Astrocyte (in vitro differentiated cells and primary cell): ENCODE measurements around the gene CCK. TPM values are rescaled to one million over a fixed set of nuclear protein-coding genes. Genes with fewer than 3 reads are reported as not detected.

Source experiments
- DNase-seq: peaks from one replicate; pipeline ENCODE4 v3.0.0-alpha.2; 2010; ENCODE audit warnings: low read depth
- FAIRE-seq: peaks from 2 replicates; lab custom pipeline; 2011; peaks lifted over from hg19 to GRCh38; lab: Jason Lieb, UNC
- H2AFZ ChIP-seq: 2 replicates; pipeline ENCODE4 v1.6.0; 2012; ENCODE audit warnings: low read depth, low read length, inconsistent platforms
- H3K27ac ChIP-seq: 2 replicates; pipeline ENCODE4 v1.5.1; 2011; ENCODE audit warnings: low read depth, low read length, inconsistent platforms
- H3K27me3 ChIP-seq: 2 replicates; pipeline ENCODE4 v1.6.0; 2011; ENCODE audit warnings: low read length, inconsistent platforms; ENCODE audit not compliant: insufficient read depth
- H3K36me3 ChIP-seq: 2 replicates; pipeline ENCODE4 v1.5.1; 2011; ENCODE audit warnings: low read length, inconsistent platforms; ENCODE audit not compliant: insufficient read depth
- H3K4me1 ChIP-seq: 2 replicates; pipeline ENCODE4 v1.5.1; 2011; ENCODE audit warnings: low read length, inconsistent platforms; ENCODE audit not compliant: insufficient read depth
- H3K4me2 ChIP-seq: 2 replicates; pipeline ENCODE4 v1.6.0; 2012; ENCODE audit warnings: low read length, inconsistent platforms
- H3K4me3 ChIP-seq: 2 replicates; pipeline ENCODE4 v1.5.1; 2011; ENCODE audit warnings: low read depth, mild to moderate bottlenecking, low read length, inconsistent platforms; ENCODE audit not compliant: insufficient read depth
- H3K79me2 ChIP-seq: 2 replicates; pipeline ENCODE4 v1.6.0; 2012; ENCODE audit warnings: mild to moderate bottlenecking, low read length, inconsistent platforms; ENCODE audit not compliant: insufficient read depth
- H3K9ac ChIP-seq: 2 replicates; pipeline ENCODE4 v1.6.0; 2012; ENCODE audit warnings: mild to moderate bottlenecking, low read length, inconsistent platforms
- H3K9me3 ChIP-seq: 2 replicates; pipeline ENCODE4 v1.5.1; 2012; ENCODE audit warnings: low read depth, mild to moderate bottlenecking, low read length, inconsistent platforms; ENCODE audit not compliant: insufficient read depth
- H4K20me1 ChIP-seq: 2 replicates; pipeline ENCODE4 v1.6.0; 2012; ENCODE audit warnings: low read length, inconsistent platforms; ENCODE audit not compliant: insufficient read depth
- H3K27ac Mint-ChIP-seq: one replicate; pipeline ENCODE4 v1.8.0; 2021; ENCODE audit warnings: mild to moderate bottlenecking, mixed read lengths; ENCODE audit not compliant: unreplicated experiment
- H3K27me3 Mint-ChIP-seq: one replicate; pipeline ENCODE4 v1.8.0; 2021; ENCODE audit warnings: low read depth, mixed read lengths; ENCODE audit not compliant: unreplicated experiment
- H3K36me3 Mint-ChIP-seq: one replicate; pipeline ENCODE4 v1.8.0; 2021; ENCODE audit warnings: low read depth, mixed read lengths; ENCODE audit not compliant: unreplicated experiment
- H3K4me1 Mint-ChIP-seq: one replicate; pipeline ENCODE4 v1.8.0; 2021; ENCODE audit warnings: low read depth, mixed read lengths; ENCODE audit not compliant: unreplicated experiment
- H3K4me3 Mint-ChIP-seq: one replicate; pipeline ENCODE4 v1.8.0; 2021; ENCODE audit warnings: mild to moderate bottlenecking, moderate library complexity, mixed read lengths; ENCODE audit not compliant: unreplicated experiment
- H3K9me3 Mint-ChIP-seq: one replicate; pipeline ENCODE4 v1.8.0; 2021; ENCODE audit warnings: mild to moderate bottlenecking, mixed read lengths; ENCODE audit not compliant: unreplicated experiment
- EZH2 ChIP-seq: IDR thresholded peaks from 2 replicates; pipeline ENCODE4 v1.6.1; 2012; ENCODE audit warnings: mild to moderate bottlenecking, low read length, inconsistent platforms; ENCODE audit not compliant: insufficient read depth
- total RNA-seq: library from RNA; stranded (reverse); gene quantifications from 2 replicates; pipeline ENCODE4 v1.2.1, GENCODE V29; 2021
- TF ChIP-seq, protein P1 (sequence below): IDR thresholded peaks from 2 replicates; pipeline ENCODE4 v1.5.1; 2011; ENCODE audit warnings: low read depth, mild to moderate bottlenecking, inconsistent platforms, low read length, moderate library complexity; ENCODE audit not compliant: insufficient read depth

Gene CCK
- total RNA-seq, 1 donor from 2014 or later: not detected

- FAIRE-seq (no peak), DNase-seq (peak; percentile 22)
- no peak overlapping the region for H3K9ac ChIP-seq
- peaks cover 18% of the 10 kb centered on the region for H3K36me3 Mint-ChIP-seq
- H3K27ac ChIP-seq: no peak overlapping the region
- no peaks in the 10 kb centered on the region for H3K9me3 Mint-ChIP-seq
- H3K27me3 Mint-ChIP-seq: no peaks in the 10 kb centered on the region
- no peaks in the 10 kb centered on the region for H3K27me3 ChIP-seq
- no peak overlapping the region for H3K4me3 Mint-ChIP-seq
- H3K36me3 ChIP-seq: peaks cover 11% of the 10 kb centered on the region
- H2AFZ ChIP-seq: no peak overlapping the region
- no peaks in the 10 kb centered on the region for H3K9me3 ChIP-seq
- TF ChIP-seq, protein P1, sequence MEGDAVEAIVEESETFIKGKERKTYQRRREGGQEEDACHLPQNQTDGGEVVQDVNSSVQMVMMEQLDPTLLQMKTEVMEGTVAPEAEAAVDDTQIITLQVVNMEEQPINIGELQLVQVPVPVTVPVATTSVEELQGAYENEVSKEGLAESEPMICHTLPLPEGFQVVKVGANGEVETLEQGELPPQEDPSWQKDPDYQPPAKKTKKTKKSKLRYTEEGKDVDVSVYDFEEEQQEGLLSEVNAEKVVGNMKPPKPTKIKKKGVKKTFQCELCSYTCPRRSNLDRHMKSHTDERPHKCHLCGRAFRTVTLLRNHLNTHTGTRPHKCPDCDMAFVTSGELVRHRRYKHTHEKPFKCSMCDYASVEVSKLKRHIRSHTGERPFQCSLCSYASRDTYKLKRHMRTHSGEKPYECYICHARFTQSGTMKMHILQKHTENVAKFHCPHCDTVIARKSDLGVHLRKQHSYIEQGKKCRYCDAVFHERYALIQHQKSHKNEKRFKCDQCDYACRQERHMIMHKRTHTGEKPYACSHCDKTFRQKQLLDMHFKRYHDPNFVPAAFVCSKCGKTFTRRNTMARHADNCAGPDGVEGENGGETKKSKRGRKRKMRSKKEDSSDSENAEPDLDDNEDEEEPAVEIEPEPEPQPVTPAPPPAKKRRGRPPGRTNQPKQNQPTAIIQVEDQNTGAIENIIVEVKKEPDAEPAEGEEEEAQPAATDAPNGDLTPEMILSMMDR: no peak
- no peak for TF ChIP-seq EZH2
- no peak overlapping the region for H3K4me3 ChIP-seq
- no peak overlapping the region for H3K4me2 ChIP-seq
- H3K4me1 Mint-ChIP-seq: peaks cover 43% of the 10 kb centered on the region
- no peaks in the 10 kb centered on the region for H3K79me2 ChIP-seq
- H3K4me1 ChIP-seq: no peaks in the 10 kb centered on the region
- peaks cover 3% of the 10 kb centered on the region for H4K20me1 ChIP-seq
- H3K27ac Mint-ChIP-seq: peak overlapping the region; percentile 37
Observed at GRCh38 chr3:42214565-42215283, 51.3 kb downstream of the CCK start.

- H4K20me1 ChIP-seq: peaks cover 3% of the 10 kb centered on the region
- peaks cover 11% of the 10 kb centered on the region for H3K36me3 ChIP-seq
- H3K4me1 ChIP-seq: no peaks in the 10 kb centered on the region
- no peaks in the 10 kb centered on the region for H3K9me3 ChIP-seq
- H3K9ac ChIP-seq: no peak overlapping the region
- no peak for FAIRE-seq
- H3K4me2 ChIP-seq: no peak overlapping the region
- Mint-ChIP-seq H3K36me3 (peaks cover 23% of the 10 kb centered on the region), H3K27ac (no peak overlapping the region), H3K9me3 (peaks cover 2% of the 10 kb centered on the region), H3K4me1 (peaks cover 43% of the 10 kb centered on the region), H3K27me3 (no peaks in the 10 kb centered on the region), H3K4me3 (no peak overlapping the region)
- H3K79me2 ChIP-seq: no peaks in the 10 kb centered on the region
- no peak for DNase-seq
- H3K27me3 ChIP-seq: no peaks in the 10 kb centered on the region
- H2AFZ ChIP-seq: no peak overlapping the region
- H3K4me3 ChIP-seq: no peak overlapping the region
- TF ChIP-seq, protein P1: no peak
- H3K27ac ChIP-seq: no peak overlapping the region
Observed at GRCh38 chr3:42214064-42214463, 51.9 kb downstream of the CCK start.

DNA sequence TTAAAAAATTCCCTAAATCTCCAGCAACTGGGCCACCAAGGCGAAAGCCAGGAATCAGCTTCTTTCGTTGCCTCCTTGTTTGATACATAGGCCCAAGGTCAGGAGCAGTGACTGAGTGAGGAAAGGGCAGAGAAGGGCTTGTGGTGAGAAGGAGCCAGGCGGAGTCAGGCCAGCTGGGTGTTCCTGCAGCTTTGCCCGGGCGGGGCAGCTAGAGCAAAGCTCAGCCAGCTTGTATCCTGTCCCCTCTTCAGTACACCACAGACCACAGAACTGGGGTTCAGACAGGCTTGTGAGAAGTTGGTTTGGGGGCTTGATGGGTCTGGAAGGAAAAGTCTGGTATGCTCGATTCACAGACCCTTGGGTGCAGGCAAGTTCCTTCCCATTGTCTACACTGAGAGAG is 52.6 kb downstream of the CCK start:
- H3K36me3 Mint-ChIP-seq: peaks cover 29% of the 10 kb centered on the region
- no peak for FAIRE-seq
- no peak overlapping the region for H3K4me2 ChIP-seq
- peaks cover 4% of the 10 kb centered on the region for H3K9me3 Mint-ChIP-seq
- no peak overlapping the region for H3K27ac Mint-ChIP-seq
- H3K27ac ChIP-seq: no peak overlapping the region
- H2AFZ ChIP-seq: no peak overlapping the region
- no peak for DNase-seq
- TF ChIP-seq, protein P1: no peak
- no peak for TF ChIP-seq EZH2
- H3K36me3 ChIP-seq: peaks cover 11% of the 10 kb centered on the region
- H3K4me3 Mint-ChIP-seq: no peak overlapping the region
- H3K79me2 ChIP-seq: no peaks in the 10 kb centered on the region
- H3K27me3 ChIP-seq: no peaks in the 10 kb centered on the region
- no peaks in the 10 kb centered on the region for H3K9me3 ChIP-seq
- H3K9ac ChIP-seq: no peak overlapping the region
- H3K4me1 Mint-ChIP-seq: peaks cover 43% of the 10 kb centered on the region
- H3K4me1 ChIP-seq: no peaks in the 10 kb centered on the region
- H4K20me1 ChIP-seq: peaks cover 3% of the 10 kb centered on the region
- no peaks in the 10 kb centered on the region for H3K27me3 Mint-ChIP-seq
- no peak overlapping the region for H3K4me3 ChIP-seq
